IMR-90 (cell line): ENCODE measurements around the gene TSC22D4. TPM values are rescaled to one million over a fixed set of nuclear protein-coding genes. Genes with fewer than 3 reads are reported as not detected.

Experiments
- ATAC-seq: fragments of 200-7000 bp; cut with Tn5 transposase; 2 replicates; pipeline ENCODE4 v1.9.1; 2020; ENCODE audit warnings: low read depth, mild to moderate bottlenecking, moderate library complexity
- BruUV-seq: library from RNA; stranded (reverse); fragments of 400-500 nt; replicated peaks from 2 replicates; lab custom pipeline; 2021; lab: Mats Ljungman, UMichigan
- CTCF ChIA-PET: fragments of 300-600 bp; formaldehyde crosslinking; extraction: SDS; loops from one replicate; lab custom pipeline; 2021; ENCODE audit warnings: antibody characterized with exemption; lab: Yijun Ruan, JAX
- POLR2A ChIA-PET: fragments of 300-600 bp; sonication (Branson Sonifier 250); formaldehyde crosslinking; loops from one replicate; lab custom pipeline; 2022; ENCODE audit warnings: antibody characterized with exemption; ENCODE audit not compliant: unreplicated experiment; lab: Charles Lee
- DNase-seq: peaks from one replicate; pipeline ENCODE4 v3.0.0; 2013
- H2AFZ ChIP-seq: replicated peaks from 2 replicates; pipeline ENCODE3; 2013; ENCODE audit warnings: low read length, mild to moderate bottlenecking; ENCODE audit not compliant: poor library complexity
- H2AK5ac ChIP-seq: 2 replicates; pipeline ENCODE4 v1.6.1; 2013; ENCODE audit warnings: low read depth, low read length, inconsistent platforms
- H2AK9ac ChIP-seq: replicated peaks from 2 replicates; pipeline ENCODE3; 2013; ENCODE audit warnings: mild to moderate bottlenecking, low read depth, low read length, moderate library complexity; ENCODE audit not compliant: poor library complexity
- H2BK120ac ChIP-seq: 2 replicates; pipeline ENCODE4 v1.6.1; 2013; ENCODE audit warnings: low read depth, low read length, inconsistent platforms
- H2BK15ac ChIP-seq: 3 replicates; pipeline ENCODE4 v1.6.1; 2013; ENCODE audit warnings: low read depth, low read length, inconsistent platforms
- H2BK20ac ChIP-seq: 2 replicates; pipeline ENCODE4 v1.6.1; 2013; ENCODE audit warnings: low read depth, mild to moderate bottlenecking, inconsistent platforms, low read length, moderate library complexity
- H2BK5ac ChIP-seq: 2 replicates; pipeline ENCODE4 v1.6.1; 2013; ENCODE audit warnings: mild to moderate bottlenecking, low read depth, low read length, inconsistent platforms; ENCODE audit not compliant: poor library complexity, severe bottlenecking
- H3K14ac ChIP-seq: replicated peaks from 2 replicates; pipeline ENCODE4 v1.6.1; 2013; ENCODE audit warnings: low read depth, low read length, inconsistent platforms
- H3K18ac ChIP-seq: 2 replicates; pipeline ENCODE4 v1.6.1; 2013; ENCODE audit warnings: low read depth, low read length, control low read depth
- H3K23ac ChIP-seq: 2 replicates; pipeline ENCODE4 v1.6.1; 2013; ENCODE audit warnings: low read depth, low read length, inconsistent platforms
- H3K27ac ChIP-seq: 2 replicates; pipeline ENCODE4 v1.5.1; 2013; ENCODE audit warnings: mild to moderate bottlenecking, control low read depth, low read length; ENCODE audit not compliant: insufficient read depth
- H3K27me3 ChIP-seq: 2 replicates; pipeline ENCODE4 v1.6.1; 2013; ENCODE audit warnings: low read length; ENCODE audit not compliant: control insufficient read depth, insufficient read depth
- H3K36me3 ChIP-seq: 2 replicates; pipeline ENCODE4 v1.6.1; 2013; ENCODE audit warnings: low read length, mixed read lengths; ENCODE audit not compliant: control insufficient read depth, insufficient read depth
- H3K4ac ChIP-seq: 2 replicates; pipeline ENCODE4 v1.6.1; 2013; ENCODE audit warnings: low read depth, low read length, inconsistent platforms
- H3K4me1 ChIP-seq: 2 replicates; pipeline ENCODE4 v1.6.1; 2013; ENCODE audit warnings: low read length, mixed read lengths; ENCODE audit not compliant: control insufficient read depth, insufficient read depth
- H3K4me2 ChIP-seq: 2 replicates; pipeline ENCODE4 v1.6.1; 2013; ENCODE audit warnings: low read depth, mild to moderate bottlenecking, control low read depth, low read length, moderate library complexity
- H3K4me3 ChIP-seq: 2 replicates; pipeline ENCODE4 v1.5.1; 2013; ENCODE audit warnings: low read depth, mild to moderate bottlenecking, control low read depth, low read length, moderate library complexity; ENCODE audit not compliant: insufficient read depth
- H3K56ac ChIP-seq: 2 replicates; pipeline ENCODE4 v1.6.1; 2013; ENCODE audit warnings: low read length, inconsistent platforms; ENCODE audit not compliant: insufficient read depth; ENCODE audit errors: extremely low read depth
- H3K79me1 ChIP-seq, 2 experiments: 2 replicates each; pipeline ENCODE4 v1.6.1; 2013; ENCODE audit warnings: low read length in 2 of 2, inconsistent platforms in 1 of 2, low read depth in 1 of 2
- H3K9ac ChIP-seq: 2 replicates; pipeline ENCODE4 v1.6.1; 2013; ENCODE audit warnings: low read depth, low read length, control low read depth
- H3K9me1 ChIP-seq: 2 replicates; pipeline ENCODE4 v1.6.1; 2013; ENCODE audit warnings: low read length, inconsistent platforms; ENCODE audit not compliant: insufficient read depth
- H3K9me3 ChIP-seq: 2 replicates; pipeline ENCODE4 v1.6.1; 2013; ENCODE audit warnings: low read length; ENCODE audit not compliant: control insufficient read depth, insufficient read depth
- H4K20me1 ChIP-seq: 2 replicates; pipeline ENCODE4 v1.6.1; 2013; ENCODE audit warnings: low read length, inconsistent platforms; ENCODE audit not compliant: insufficient read depth
- H4K5ac ChIP-seq: 2 replicates; pipeline ENCODE4 v1.6.1; 2013; ENCODE audit warnings: mild to moderate bottlenecking, low read depth, low read length, control low read depth
- H4K8ac ChIP-seq, 2 experiments: 2 replicates each; pipeline ENCODE4 v1.6.1; 2013; ENCODE audit warnings: low read depth in 2 of 2, low read length in 2 of 2, control low read depth in 1 of 2, inconsistent platforms in 1 of 2
- H4K91ac ChIP-seq: 2 replicates; pipeline ENCODE4 v1.6.1; 2013; ENCODE audit warnings: low read depth, low read length, inconsistent platforms; ENCODE audit not compliant: insufficient read depth
- ELK1 ChIP-seq: fragments of 150-350 bp; IDR thresholded peaks from 2 replicates; pipeline ENCODE4 v1.6.1; 2016; ENCODE audit warnings: low read depth, mild to moderate bottlenecking, low read length, moderate library complexity, borderline replicate concordance
- NFE2L2 ChIP-seq: fragments of 150-350 bp; IDR thresholded peaks from 2 replicates; pipeline ENCODE4 v1.6.1; 2016; ENCODE audit warnings: low read depth, mild to moderate bottlenecking, low read length
- RCOR1 ChIP-seq: IDR thresholded peaks from 2 replicates; pipeline ENCODE4 v1.6.1; 2012; ENCODE audit warnings: mild to moderate bottlenecking, low read length, improper control_type of control experiment; ENCODE audit not compliant: insufficient replicate concordance
- USF2 ChIP-seq: fragments of 150-350 bp; IDR thresholded peaks from 2 replicates; pipeline ENCODE4 v1.6.1; 2017; ENCODE audit warnings: mild to moderate bottlenecking, antibody characterized with exemption, low read length, low read depth
- WGBS, 2 experiments: methylation state at CpG; one replicate each; pipeline versions ENCODE4 v1.1.5 to v1.1.7; 2013; ENCODE audit warnings: missing lambda C conversion rate in 2 of 2; ENCODE audit not compliant: insufficient read length in 1 of 2; ENCODE audit errors: extremely low coverage in 2 of 2; 5-methylcytosine and 5-hydroxymethylcytosine counted together
- dilution Hi-C: fragments of 300-500 bp; cut with HindIII; formaldehyde crosslinking; loops from one replicate; pipeline ENCODE4 v1.14.3; 2018; ENCODE audit warnings: low sequenced_read_pairs; ENCODE audit not compliant: unreplicated experiment
- in situ Hi-C: fragments of 300-500 bp; cut with MboI; formaldehyde crosslinking; loops from 3 replicates; pipeline ENCODE4 v1.14.3; 2019; ENCODE audit warnings: low sequenced_read_pairs, inconsistent platforms, mixed read lengths
- intact Hi-C: fragments of 100-400 bp; cut with micrococcal nuclease; formaldehyde crosslinking; loops from 2 replicates; pipeline ENCODE4 v1.10.0; 2022
- polyA plus RNA-seq, 3 experiments: library from polyadenylated mRNA; depleted of rRNA; stranded (reverse); fragments of >200 nt; gene quantifications; 2 replicates each; pipeline ENCODE4 v1.2.3, GENCODE V29; 2012; ENCODE audit warnings: low replicate concordance in 1 of 3
- total RNA-seq: library from RNA; depleted of rRNA; stranded (reverse); fragments of >200 nt; gene quantifications from 2 replicates; pipeline ENCODE4 v1.2.3, GENCODE V29; 2012

TSC22D4 gene
- total and polyA plus RNA-seq, 2 of the 4 experiments (the other 2 are of a cell fraction), result 9.3 to 29.9 TPM

- CTCF ChIA-PET, result no interaction called here
- Histone ChIP-seq H4K5ac (no peak overlapping the region), H3K9ac (no peak overlapping the region), H2BK15ac (no peak overlapping the region), H3K4me3 (no peak overlapping the region), H3K9me1 (no peaks in the 10 kb centered on the region), H2AK9ac (no peak overlapping the region), H4K8ac (no peak overlapping the region; a peak in 2 of 4 replicates), H2AFZ (no peak overlapping the region), H3K4me1 (peaks cover 19% of the 10 kb centered on the region), H3K18ac (no peak overlapping the region), H3K14ac (no peak overlapping the region), H4K91ac (no peak overlapping the region), H2BK120ac (no peak overlapping the region), H3K27ac (no peak overlapping the region), H3K56ac (no peak overlapping the region), H2BK20ac (no peak overlapping the region), H3K9me3 (no peaks in the 10 kb centered on the region), H3K4ac (no peak overlapping the region), H4K20me1 (peaks cover 40% of the 10 kb centered on the region), H3K4me2 (no peak overlapping the region), H2AK5ac (no peak overlapping the region), H3K36me3 (peaks cover 41% of the 10 kb centered on the region; the same call in 1 of the 2 replicates), H3K27me3 (no peaks in the 10 kb centered on the region), H3K23ac (no peak overlapping the region), H3K79me1 (peaks cover 27 to 59% of the 10 kb centered on the region in 2 experiments; a peak in 3 of 4 replicates), H2BK5ac (no peak overlapping the region)
- ATAC-seq (no peak), DNase-seq (peak; percentile 60)
- BruUV-seq, result no TSS peak
- intact Hi-C loops (no loop called here), dilution Hi-C loops (no loop called here), in situ Hi-C loops (loop anchor here (5.0 to 25.0 kb wide), 3 partner anchors 89 to 389 kb away; partner anchors contain the start of genes GNB2, SLC12A9 and TRIP6)
- POLR2A ChIA-PET, result no interaction called here
- TF ChIP-seq ELK1 (no peak), USF2 (no peak), NFE2L2 (no peak), RCOR1 (no peak)
- 67% methylated on average over 7 of the region's 14 CpGs; no CpG with 5 or more reads in 1 of the 2 experiments for WGBS, 2 experiments
These were observed 6.0 kb downstream of the TSC22D4 start for GRCh38 chr7:100472854-100473499.
